Measurements from ENCODE around the gene ZNF674. TPM values are rescaled to one million over a fixed set of nuclear protein-coding genes. Genes with fewer than 3 reads are reported as not detected.

The ZNF674 gene
- total RNA-seq, 1 experiment from 2014 or later: 1.6 TPM

Small RNA genes lying within 50 kb of the gene (small RNA-seq; reads per million reads assigned to genes)
- gene RF00017: not detected
- not detected for gene RNU6-50P

Other genes starting within 250 kb of the ZNF674 start
- 1.6 and 2.5 TPM in 2 replicates for gene CHST7, start 28.3 kb upstream of the ZNF674 start, total RNA-seq (2014; rRNA removed; shearing (Covaris generic); ENCODE audit: low replicate concordance)
- under 0.01 TPM in 1 of 2 replicates, not detected in the other for gene SLC9A7, start 213.7 kb upstream of the ZNF674 start, total RNA-seq (2014; rRNA removed; shearing (Covaris generic); ENCODE audit: low replicate concordance)

Measured in Karpas-422 (cell line).